Measurements from ENCODE around the gene SLC35B4. TPM values are rescaled to one million over a fixed set of nuclear protein-coding genes. Genes with fewer than 3 reads are reported as not detected.
"Not testable (repeated sequence)": the region's sequence is repeated elsewhere in the genome, so short reads cannot be mapped to it uniquely, and the experiment has no call there.

Gene SLC35B4
- total RNA-seq, 1 donor from 2014 or later: 5.3 TPM

DNA sequence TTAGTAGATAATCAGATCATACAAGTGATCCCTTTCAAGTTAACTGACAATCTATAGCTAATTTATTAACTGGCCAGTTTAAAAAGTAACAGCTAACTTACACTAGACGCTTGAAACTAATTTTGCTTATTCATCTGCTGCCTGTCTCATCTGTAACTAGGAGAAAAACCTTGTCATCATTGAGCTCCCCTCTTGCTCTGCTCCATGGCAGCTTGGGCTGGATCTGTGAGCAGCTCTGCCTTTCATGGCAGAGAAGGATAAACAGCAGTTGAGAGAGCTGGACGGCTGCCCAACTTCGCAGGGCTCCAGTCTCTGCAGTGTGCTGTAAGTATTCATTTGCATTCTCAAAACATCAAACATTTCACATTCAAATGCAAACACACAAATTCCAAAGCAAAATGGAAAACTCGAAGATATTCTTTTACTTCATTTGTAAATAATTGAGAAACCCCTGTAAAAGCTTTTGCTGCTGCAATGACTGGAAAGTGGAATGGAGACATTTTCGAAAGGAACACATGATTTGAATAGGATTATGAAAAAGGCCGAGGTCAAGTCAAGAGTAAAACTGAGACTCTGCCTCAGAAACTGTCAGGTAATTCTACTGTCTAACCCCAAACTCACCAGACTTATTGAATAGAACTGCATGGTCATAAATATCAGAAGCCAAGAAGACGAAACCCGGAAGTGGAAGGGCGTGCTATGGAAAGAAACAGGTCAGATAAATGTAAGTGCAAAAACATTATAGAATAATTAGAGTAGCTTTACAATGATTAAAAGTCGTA, 17.6 kb downstream of the SLC35B4 start:
- Histone ChIP-seq H3K27ac (no peak overlapping the region), H3K36me3 (peaks cover 16 to 79% of the 10 kb centered on the region in 2 donors), H3K27me3 (no peaks in the 10 kb centered on the region), H3K9me3 (no peaks in the 10 kb centered on the region), H3K4me1 (no peaks in the 10 kb centered on the region), H3K4me3 (no peak overlapping the region)
- no peak for TF ChIP-seq CTCF (IDR thresholded peaks at IDR 0.05)
- DNase-seq (ENCODE audit: low spot score in 2 of 2): no peak
- intact Hi-C loops (cut with DNase I): no loop called here

DNA sequence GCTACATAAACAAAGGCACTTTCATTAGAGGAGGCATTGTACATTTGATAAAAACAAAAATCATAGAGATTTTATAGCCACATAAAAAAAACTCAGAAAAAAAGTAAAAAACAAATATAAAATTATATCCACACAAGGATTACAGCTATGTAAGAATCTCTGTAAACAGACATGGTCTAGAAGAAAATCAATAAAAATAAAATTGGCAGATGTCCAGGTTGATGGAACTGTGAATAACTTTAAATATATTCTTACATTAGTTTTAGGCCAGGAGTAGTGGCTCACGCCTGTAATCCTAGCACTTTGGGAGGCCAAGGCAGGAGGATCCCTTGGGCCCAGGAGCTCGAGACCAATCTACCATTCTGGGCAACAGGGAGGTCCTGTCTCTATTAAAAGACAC, 19.2 kb downstream of the SLC35B4 start:
- Histone ChIP-seq H3K4me3 (no peak overlapping the region), H3K9me3 (no peaks in the 10 kb centered on the region), H3K36me3 (peaks cover 16 to 68% of the 10 kb centered on the region in 2 donors), H3K4me1 (no peaks in the 10 kb centered on the region), H3K27me3 (no peaks in the 10 kb centered on the region), H3K27ac (no peak overlapping the region)
- no peak for TF ChIP-seq CTCF (IDR thresholded peaks at IDR 0.05)
- intact Hi-C loops (cut with DNase I): no loop called here
- DNase-seq (ENCODE audit: low spot score in 2 of 2): no peak

DNA sequence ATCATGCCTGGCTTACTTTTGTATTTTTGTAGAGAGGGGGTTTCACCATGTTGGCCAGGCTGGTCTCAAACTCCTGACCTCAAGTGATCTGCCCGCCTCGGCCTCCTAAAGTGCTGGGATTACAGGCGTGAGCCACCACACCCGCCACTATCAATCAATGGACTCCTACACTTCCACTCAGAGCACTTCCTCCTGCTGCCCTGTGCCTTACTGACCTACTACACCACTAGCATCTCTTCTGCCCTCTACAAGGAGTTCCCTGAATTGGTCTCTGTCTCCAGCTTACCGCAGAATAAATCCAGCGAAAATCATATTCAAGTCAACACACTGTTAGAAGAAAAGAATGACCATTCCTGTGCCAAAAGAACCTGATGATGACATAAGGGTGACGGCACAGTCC, 20.7 kb downstream of the SLC35B4 start:
- H3K4me1 ChIP-seq; H3K4me3 ChIP-seq; intact Hi-C loops (cut with DNase I); H3K9me3 ChIP-seq; DNase-seq (ENCODE audit: low spot score in 2 of 2); H3K27me3 ChIP-seq; H3K27ac ChIP-seq: not testable (repeated sequence)
- H3K36me3 ChIP-seq: peaks cover 6 to 57% of the 10 kb centered on the region in 2 donors

DNA sequence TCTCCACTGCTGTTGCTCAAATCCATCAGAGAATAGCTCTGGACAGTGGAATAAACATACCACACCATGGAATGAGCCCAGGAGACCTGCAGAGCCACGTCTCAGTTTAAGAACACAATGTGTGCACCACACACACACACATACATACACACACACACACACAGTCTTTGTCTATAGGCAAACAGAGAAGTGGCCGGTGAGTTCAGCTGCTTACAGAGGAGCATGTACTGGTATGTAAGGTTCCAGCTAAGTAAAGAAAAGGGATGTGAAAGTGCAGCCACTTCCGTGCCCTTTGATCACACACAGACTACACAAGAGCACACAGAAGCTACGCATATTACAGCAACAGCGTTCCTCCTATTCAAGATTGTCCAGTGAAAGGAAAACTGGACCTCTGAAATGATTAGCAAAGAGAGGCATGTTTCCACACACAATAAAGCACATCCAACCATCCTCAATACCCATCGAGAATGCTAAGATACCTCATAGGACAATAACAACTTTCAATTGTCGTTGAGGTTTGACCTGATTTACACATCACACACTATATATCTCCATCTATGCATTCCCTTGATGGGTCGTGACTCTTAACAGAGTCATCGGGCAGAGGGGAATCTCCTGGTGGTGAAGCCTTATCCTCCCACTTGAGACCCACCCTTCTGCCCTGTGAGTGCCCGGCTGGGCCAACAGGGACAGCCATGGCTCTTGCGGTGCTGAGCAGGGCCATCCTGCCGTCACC, 23.6 kb downstream of the SLC35B4 start:
- DNase-seq (ENCODE audit: low spot score in 2 of 2): peak in 1 of 2 donors; percentile 65
- Histone ChIP-seq H3K36me3 (peaks cover 6 to 36% of the 10 kb centered on the region in 2 donors), H3K4me3 (no peak overlapping the region), H3K27me3 (no peaks in the 10 kb centered on the region), H3K9me3 (no peaks in the 10 kb centered on the region), H3K4me1 (no peaks in the 10 kb centered on the region), H3K27ac (no peak overlapping the region)
- intact Hi-C loops (cut with DNase I): no loop called here
- TF ChIP-seq CTCF (IDR thresholded peaks at IDR 0.05): no peak

GRCh38 chr7:134290286-134290685, 26.4 kb downstream of the SLC35B4 start:
- H3K9me3 ChIP-seq: no peaks in the 10 kb centered on the region
- TF ChIP-seq CTCF (IDR thresholded peaks at IDR 0.05): no peak
- no peak overlapping the region for H3K27ac ChIP-seq
- no peaks in the 10 kb centered on the region for H3K4me1 ChIP-seq
- intact Hi-C loops (cut with DNase I): no loop called here
- peaks cover 0 to 15% of the 10 kb centered on the region in 2 donors for H3K36me3 ChIP-seq
- H3K27me3 ChIP-seq: no peaks in the 10 kb centered on the region
- no peak for DNase-seq (ENCODE audit: low spot score in 2 of 2)
- H3K4me3 ChIP-seq: no peak overlapping the region

- Histone ChIP-seq H3K27me3 (no peaks in the 10 kb centered on the region), H3K27ac (no peak overlapping the region), H3K36me3 (peaks cover 0 to 11% of the 10 kb centered on the region in 2 donors), H3K4me1 (no peaks in the 10 kb centered on the region), H3K9me3 (no peaks in the 10 kb centered on the region), H3K4me3 (no peak overlapping the region)
- intact Hi-C loops (cut with DNase I): no loop called here
- TF ChIP-seq CTCF (IDR thresholded peaks at IDR 0.05): no peak
- DNase-seq (ENCODE audit: low spot score in 2 of 2): no peak
Measured at GRCh38 chr7:134289841-134290240, 26.9 kb downstream of the SLC35B4 start.

Measured in ascending aorta (tissue), 2 donors.